GM18868 (cell line): ENCODE measurements around the gene ANO9.
"Not testable (repeated sequence)": the region's sequence is repeated elsewhere in the genome, so short reads cannot be mapped to it uniquely, and the experiment has no call there.

Source experiments
- ATAC-seq: cut with Tn5 transposase; IDR thresholded peaks from one replicate; pipeline ENCODE4 v1.9.1; 2021; ENCODE audit warnings: mild to moderate bottlenecking, moderate library complexity; ENCODE audit not compliant: unreplicated experiment

ANO9 gene

GRCh38 chr11:472272-472671, 30.5 kb upstream of the ANO9 start:
- ATAC-seq = no peak

GRCh38 chr11:471468-472145, 29.8 kb upstream of the ANO9 start:
- ATAC-seq = no peak

GRCh38 chr11:469684-470560, 28.1 kb upstream of the ANO9 start:
- no peak for ATAC-seq

- not testable (repeated sequence) for ATAC-seq
These were observed 27.3 kb upstream of the ANO9 start for GRCh38 chr11:469026-469683.

- ATAC-seq = no peak
These were observed 26.7 kb upstream of the ANO9 start for GRCh38 chr11:468493-468892.

GRCh38 chr11:468036-468435, 26.2 kb upstream of the ANO9 start:
- no peak for ATAC-seq

- no peak for ATAC-seq
These were observed 24.2 kb upstream of the ANO9 start for GRCh38 chr11:465896-466530.

GRCh38 chr11:464316-464715, 22.5 kb upstream of the ANO9 start:
- no peak for ATAC-seq

GRCh38 chr11:462107-462890, 20.5 kb upstream of the ANO9 start:
- no peak for ATAC-seq

GRCh38 chr11:461626-462025, 19.8 kb upstream of the ANO9 start:
- no peak for ATAC-seq

- no peak for ATAC-seq
These were observed 18.8 kb upstream of the ANO9 start for GRCh38 chr11:460331-461199.

GRCh38 chr11:459511-460220, 17.9 kb upstream of the ANO9 start:
- no peak for ATAC-seq

GRCh38 chr11:457111-457760, 15.4 kb upstream of the ANO9 start:
- ATAC-seq = no peak

GRCh38 chr11:456533-456932, 14.7 kb upstream of the ANO9 start:
- ATAC-seq = no peak

- no peak for ATAC-seq
These were observed 13.8 kb upstream of the ANO9 start for GRCh38 chr11:455566-456147.

- no peak for ATAC-seq
These were observed 13.2 kb upstream of the ANO9 start for GRCh38 chr11:454801-455565.

- ATAC-seq = no peak
These were observed 12.2 kb upstream of the ANO9 start for GRCh38 chr11:454043-454442.
